ENCODE data around the gene PPP1R9B.

Gene PPP1R9B

DNA sequence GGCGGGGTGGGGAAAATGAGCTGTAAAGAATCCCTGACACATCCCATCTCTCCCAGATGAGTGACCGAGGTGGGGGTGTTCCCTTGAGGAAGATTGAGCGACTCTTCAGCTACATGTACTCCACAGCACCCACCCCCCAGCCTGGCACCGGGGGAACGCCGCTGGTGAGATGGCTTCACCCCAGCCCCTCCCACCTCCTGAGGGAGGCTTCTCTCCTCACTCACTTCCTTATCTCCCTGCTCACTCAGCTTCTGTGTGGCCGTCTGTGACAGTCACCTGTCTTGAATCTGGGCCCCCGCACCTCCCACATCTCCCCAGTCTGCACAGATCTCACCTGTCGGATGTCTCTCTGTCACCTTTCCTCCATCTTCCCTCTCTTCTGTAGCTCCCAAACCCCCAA, 41.9 kb downstream of the PPP1R9B start:
- no peak for DNase-seq (ENCODE audit: low read depth)
- TF ChIP-seq, protein P1, sequence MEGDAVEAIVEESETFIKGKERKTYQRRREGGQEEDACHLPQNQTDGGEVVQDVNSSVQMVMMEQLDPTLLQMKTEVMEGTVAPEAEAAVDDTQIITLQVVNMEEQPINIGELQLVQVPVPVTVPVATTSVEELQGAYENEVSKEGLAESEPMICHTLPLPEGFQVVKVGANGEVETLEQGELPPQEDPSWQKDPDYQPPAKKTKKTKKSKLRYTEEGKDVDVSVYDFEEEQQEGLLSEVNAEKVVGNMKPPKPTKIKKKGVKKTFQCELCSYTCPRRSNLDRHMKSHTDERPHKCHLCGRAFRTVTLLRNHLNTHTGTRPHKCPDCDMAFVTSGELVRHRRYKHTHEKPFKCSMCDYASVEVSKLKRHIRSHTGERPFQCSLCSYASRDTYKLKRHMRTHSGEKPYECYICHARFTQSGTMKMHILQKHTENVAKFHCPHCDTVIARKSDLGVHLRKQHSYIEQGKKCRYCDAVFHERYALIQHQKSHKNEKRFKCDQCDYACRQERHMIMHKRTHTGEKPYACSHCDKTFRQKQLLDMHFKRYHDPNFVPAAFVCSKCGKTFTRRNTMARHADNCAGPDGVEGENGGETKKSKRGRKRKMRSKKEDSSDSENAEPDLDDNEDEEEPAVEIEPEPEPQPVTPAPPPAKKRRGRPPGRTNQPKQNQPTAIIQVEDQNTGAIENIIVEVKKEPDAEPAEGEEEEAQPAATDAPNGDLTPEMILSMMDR (IDR thresholded peaks at IDR 0.05; ENCODE audit: low read length, missing control alignments), result no peak
- no peak overlapping the region for H3K4me3 ChIP-seq (replicated peaks; ENCODE audit: low read depth, low read length)

DNA sequence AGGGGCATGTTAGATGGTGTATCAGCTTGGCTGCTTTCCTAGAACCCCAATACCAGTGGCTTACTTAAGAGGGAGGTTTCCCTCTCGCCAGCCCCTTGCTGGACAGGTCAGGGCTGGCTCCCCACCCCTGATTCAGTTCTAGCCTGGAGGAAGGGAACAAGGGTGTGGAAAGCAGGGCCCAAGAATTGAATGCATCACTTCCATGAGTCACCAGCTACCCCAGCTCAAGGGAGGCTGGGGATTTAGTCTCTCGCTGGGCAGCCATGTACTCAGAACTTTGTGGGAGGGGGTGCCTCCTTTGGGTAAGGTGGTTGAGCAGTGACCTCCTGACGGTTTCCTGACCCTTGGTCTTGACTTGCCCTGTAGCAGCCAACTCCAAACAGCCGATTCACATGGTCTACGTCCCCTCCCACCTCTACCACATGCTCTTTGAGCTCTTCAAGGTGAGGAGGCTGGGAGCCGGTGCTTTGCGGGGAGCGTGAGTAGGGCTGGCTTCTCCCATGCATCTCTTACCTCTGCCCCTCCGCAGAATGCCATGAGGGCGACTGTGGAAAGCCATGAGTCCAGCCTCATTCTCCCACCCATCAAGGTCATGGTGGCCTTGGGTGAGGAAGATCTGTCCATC, 42.6 kb downstream of the PPP1R9B start:
- TF ChIP-seq, protein P1 (IDR thresholded peaks at IDR 0.05; ENCODE audit: low read length, missing control alignments), result no peak
- no peak for DNase-seq (ENCODE audit: low read depth)
- H3K4me3 ChIP-seq (replicated peaks; ENCODE audit: low read depth, low read length), result no peak overlapping the region

DNA sequence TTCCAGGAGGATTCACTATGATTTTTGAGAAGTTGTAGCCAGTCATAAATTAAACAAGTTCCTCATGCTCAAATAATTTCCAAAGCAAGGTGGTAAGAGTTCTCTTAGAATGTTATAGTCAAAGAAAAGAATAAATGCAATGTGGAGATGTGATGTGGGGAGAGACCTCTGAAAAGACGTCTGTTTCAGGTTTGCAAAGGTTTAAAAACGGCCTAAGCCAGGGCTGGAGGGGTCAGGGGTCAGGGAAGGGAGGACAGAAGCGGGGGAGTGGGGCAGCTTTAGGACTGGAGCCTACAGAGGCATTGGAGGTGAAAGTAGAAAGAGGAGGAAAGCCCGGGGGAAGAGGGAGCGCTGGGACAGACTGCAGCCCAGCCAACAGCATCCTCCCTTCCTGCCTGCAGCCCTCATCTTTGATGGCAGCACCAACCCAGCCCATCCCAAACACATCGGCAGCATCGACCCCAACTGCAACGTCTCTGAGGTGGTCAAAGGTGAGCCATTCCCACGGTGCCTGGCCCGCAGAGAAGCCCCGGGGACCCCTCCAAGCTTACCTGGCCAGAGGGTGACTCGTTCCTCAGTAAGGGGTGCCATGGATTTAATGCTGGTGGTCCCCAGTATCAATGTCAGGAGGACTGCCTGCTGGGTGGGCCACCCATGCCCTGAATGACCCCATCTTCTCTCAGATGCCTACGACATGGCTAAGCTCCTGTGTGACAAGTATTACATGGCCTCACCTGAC, 43.9 kb downstream of the PPP1R9B start:
- TF ChIP-seq, protein P1 (IDR thresholded peaks at IDR 0.05; ENCODE audit: low read length, missing control alignments), result no peak
- DNase-seq (ENCODE audit: low read depth), result no peak
- no peak overlapping the region for H3K4me3 ChIP-seq (replicated peaks; ENCODE audit: low read depth, low read length)

DNA sequence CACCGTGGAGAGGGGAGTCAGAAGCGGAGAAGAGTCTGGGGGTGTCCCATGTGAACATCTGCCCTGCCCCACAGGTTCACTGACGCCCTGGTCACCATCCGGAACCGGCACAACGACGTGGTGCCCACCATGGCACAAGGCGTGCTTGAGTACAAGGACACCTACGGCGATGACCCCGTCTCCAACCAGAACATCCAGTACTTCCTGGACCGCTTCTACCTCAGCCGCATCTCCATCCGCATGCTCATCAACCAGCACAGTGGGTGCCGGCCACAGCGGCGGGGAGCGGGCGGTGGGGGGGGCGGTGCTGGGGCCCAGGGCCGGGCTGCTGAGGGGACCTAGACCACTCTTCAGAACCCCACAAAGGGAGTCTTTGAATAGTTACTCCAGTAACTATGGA, 44.7 kb downstream of the PPP1R9B start:
- TF ChIP-seq, protein P1 (IDR thresholded peaks at IDR 0.05; ENCODE audit: low read length, missing control alignments), result no peak
- DNase-seq (ENCODE audit: low read depth), result no peak
- no peak overlapping the region for H3K4me3 ChIP-seq (replicated peaks; ENCODE audit: low read depth, low read length)

DNA sequence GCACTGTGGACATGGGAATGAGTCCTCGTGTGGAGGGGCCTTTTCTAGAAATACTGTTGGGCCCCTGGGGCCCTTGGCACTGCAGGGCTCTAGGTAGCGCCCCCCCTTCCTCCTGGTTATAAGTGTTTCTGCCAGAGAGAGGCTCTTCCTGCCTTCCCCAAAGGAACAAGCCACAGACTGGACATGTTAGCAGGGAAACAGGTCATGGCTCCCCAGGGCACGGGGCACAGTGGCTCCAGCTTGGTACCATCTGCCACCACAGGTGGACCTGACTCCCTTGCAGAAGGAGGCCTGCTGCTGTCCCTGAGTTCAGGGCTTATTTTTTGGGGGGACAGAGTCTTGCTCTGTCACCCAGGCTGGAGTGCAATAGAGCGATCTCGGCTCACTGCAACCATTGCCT, 46.5 kb downstream of the PPP1R9B start:
- no peak overlapping the region for H3K4me3 ChIP-seq (replicated peaks; ENCODE audit: low read depth, low read length)
- no peak for DNase-seq (ENCODE audit: low read depth)
- TF ChIP-seq, protein P1 (IDR thresholded peaks at IDR 0.05; ENCODE audit: low read length, missing control alignments), result no peak

DNA sequence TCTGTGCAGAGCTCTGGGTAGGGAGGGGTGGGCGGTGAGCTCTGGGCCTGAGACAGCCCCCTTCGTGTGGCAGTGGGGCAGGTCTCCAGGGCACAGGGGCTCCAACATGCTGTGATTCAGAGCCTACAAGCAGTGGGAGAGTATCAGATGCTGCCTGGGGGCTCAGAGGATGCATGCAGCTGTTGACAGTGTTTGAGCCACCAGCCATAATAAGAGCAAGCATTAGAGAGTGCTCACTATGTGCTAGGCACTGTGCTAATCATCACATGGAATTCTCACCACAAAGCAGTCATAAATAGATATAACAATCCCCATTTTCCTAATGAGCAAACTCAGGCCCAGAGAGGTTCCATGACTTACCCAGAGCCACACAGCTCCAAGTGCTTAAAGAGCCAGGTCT, 47.2 kb downstream of the PPP1R9B start:
- H3K4me3 ChIP-seq (replicated peaks; ENCODE audit: low read depth, low read length), result no peak overlapping the region
- TF ChIP-seq, protein P1 (IDR thresholded peaks at IDR 0.05; ENCODE audit: low read length, missing control alignments), result no peak
- DNase-seq (ENCODE audit: low read depth), result no peak
